DND-41 (cell line): Measurements from ENCODE around the gene ZBTB45.

Experiments used
- ATAC-seq: fragments of 200-7000 bp; cut with Tn5 transposase; 3 replicates; pipeline ENCODE4 v1.9.1; 2021; ENCODE audit warnings: low read depth; ENCODE audit not compliant: insufficient read depth
- DNase-seq: peaks from one replicate; pipeline ENCODE4 v3.0.0-alpha.2; 2020
- H2AFZ ChIP-seq: 2 replicates; pipeline ENCODE4 v1.6.0; 2012; ENCODE audit warnings: low read depth, low read length
- H3K27ac ChIP-seq: 2 replicates; pipeline ENCODE4 v1.5.1; 2012; ENCODE audit warnings: low read length, inconsistent platforms
- H3K27me3 ChIP-seq: fragments of 200-600 bp; sonication (generic); 2 replicates; pipeline ENCODE4 v1.6.0; 2012; ENCODE audit warnings: low read length, mild to moderate bottlenecking, inconsistent platforms; ENCODE audit not compliant: insufficient read depth, poor library complexity
- H3K36me3 ChIP-seq: 2 replicates; pipeline ENCODE4 v1.5.1; 2012; ENCODE audit warnings: low read length, inconsistent platforms; ENCODE audit not compliant: insufficient read depth
- H3K4me1 ChIP-seq: 2 replicates; pipeline ENCODE4 v1.5.1; 2012; ENCODE audit warnings: mild to moderate bottlenecking, low read length; ENCODE audit not compliant: insufficient read depth
- H3K4me2 ChIP-seq: 2 replicates; pipeline ENCODE4 v1.6.0; 2012; ENCODE audit warnings: mild to moderate bottlenecking, moderate library complexity, low read length, inconsistent platforms; ENCODE audit not compliant: insufficient read depth
- H3K4me3 ChIP-seq, 2 experiments: fragments of 200-600 bp in 1 of 2; shearing (Covaris generic) in 1 of 2; 2 replicates each; pipeline ENCODE4 v1.5.1; 2012 to 2016; ENCODE audit warnings: inconsistent platforms in 2 of 2, low read length in 2 of 2, mild to moderate bottlenecking in 2 of 2, low read depth in 1 of 2, moderate library complexity in 1 of 2
- H3K79me2 ChIP-seq: 2 replicates; pipeline ENCODE4 v1.6.0; 2012; ENCODE audit warnings: low read length, inconsistent platforms; ENCODE audit not compliant: insufficient read depth
- H3K9ac ChIP-seq: 2 replicates; pipeline ENCODE4 v1.6.0; 2012; ENCODE audit warnings: low read depth, mild to moderate bottlenecking, inconsistent platforms, low read length, moderate library complexity
- H3K9me3 ChIP-seq: 2 replicates; pipeline ENCODE4 v1.5.1; 2012; ENCODE audit warnings: low read length, moderate library complexity, mild to moderate bottlenecking, inconsistent platforms; ENCODE audit not compliant: insufficient read depth, severe bottlenecking
- H4K20me1 ChIP-seq: 2 replicates; pipeline ENCODE4 v1.6.0; 2012; ENCODE audit warnings: low read length; ENCODE audit not compliant: insufficient read depth
- CTCF ChIP-seq: IDR thresholded peaks from 2 replicates; pipeline ENCODE4 v1.5.1; 2012; ENCODE audit warnings: borderline replicate concordance, low read length, moderate library complexity, mild to moderate bottlenecking; ENCODE audit not compliant: poor library complexity, severe bottlenecking; ENCODE audit errors: extremely low read depth
- EZH2 ChIP-seq: IDR thresholded peaks from 3 replicates; pipeline ENCODE4 v1.6.1; 2012; ENCODE audit warnings: borderline replicate concordance, low read depth, mild to moderate bottlenecking, moderate library complexity, low read length, inconsistent platforms; ENCODE audit not compliant: severe bottlenecking

ZBTB45 gene

GRCh38 chr19:58538257-58539168, 18.9 kb upstream of the ZBTB45 start:
- peak overlapping the region; percentile 64 for H3K9ac ChIP-seq
- peak overlapping the region; percentile 57 for H3K27ac ChIP-seq
- H3K79me2 ChIP-seq: no peaks in the 10 kb centered on the region
- no peak for TF ChIP-seq CTCF
- no peak for TF ChIP-seq EZH2
- H2AFZ ChIP-seq: peak overlapping the region; percentile 93
- peaks cover 6% of the 10 kb centered on the region for H3K27me3 ChIP-seq
- peak; percentile 86 for DNase-seq
- peaks cover 29% of the 10 kb centered on the region for H3K4me1 ChIP-seq
- H3K4me3 ChIP-seq: peak overlapping the region; percentile 30 to 61; a peak in 3 of 4 replicates
- peak; percentile 95 for ATAC-seq
- peak overlapping the region; percentile 88 for H3K4me2 ChIP-seq
- no peaks in the 10 kb centered on the region for H3K9me3 ChIP-seq
- H4K20me1 ChIP-seq: no peaks in the 10 kb centered on the region
- no peaks in the 10 kb centered on the region for H3K36me3 ChIP-seq

GRCh38 chr19:58536852-58537798, 17.5 kb upstream of the ZBTB45 start:
- no peak for ATAC-seq
- H3K4me2 ChIP-seq: peak overlapping the region; percentile 88; the same call in 1 of the 2 replicates
- H4K20me1 ChIP-seq: no peaks in the 10 kb centered on the region
- H3K27ac ChIP-seq: no peak overlapping the region
- no peak overlapping the region for H3K4me3 ChIP-seq
- peaks cover 20% of the 10 kb centered on the region for H3K4me1 ChIP-seq
- DNase-seq: no peak
- no peaks in the 10 kb centered on the region for H3K79me2 ChIP-seq
- no peak overlapping the region for H2AFZ ChIP-seq
- no peaks in the 10 kb centered on the region for H3K36me3 ChIP-seq
- TF ChIP-seq CTCF: no peak
- TF ChIP-seq EZH2: no peak
- peak overlapping the region; percentile 64; the same call in 1 of the 2 replicates for H3K9ac ChIP-seq
- peaks cover 6% of the 10 kb centered on the region for H3K27me3 ChIP-seq
- H3K9me3 ChIP-seq: no peaks in the 10 kb centered on the region

GRCh38 chr19:58535857-58536256, 16.2 kb upstream of the ZBTB45 start:
- H3K9me3 ChIP-seq: no peaks in the 10 kb centered on the region
- H3K36me3 ChIP-seq: no peaks in the 10 kb centered on the region
- no peak for DNase-seq
- no peak overlapping the region for H3K9ac ChIP-seq
- no peaks in the 10 kb centered on the region for H3K79me2 ChIP-seq
- H3K4me1 ChIP-seq: peaks cover 20% of the 10 kb centered on the region
- no peak for ATAC-seq
- H3K27ac ChIP-seq: no peak overlapping the region
- H3K4me3 ChIP-seq: no peak overlapping the region
- H4K20me1 ChIP-seq: no peaks in the 10 kb centered on the region
- TF ChIP-seq EZH2 (no peak), CTCF (no peak)
- peaks cover 6% of the 10 kb centered on the region for H3K27me3 ChIP-seq
- no peak overlapping the region for H2AFZ ChIP-seq
- no peak overlapping the region for H3K4me2 ChIP-seq
